HG03159 (cell line): Measurements from ENCODE around the gene SIM1.

Experiments used
- ATAC-seq: cut with Tn5 transposase; IDR thresholded peaks from one replicate; pipeline ENCODE4 v1.9.1; 2021; ENCODE audit warnings: mild to moderate bottlenecking, moderate library complexity; ENCODE audit not compliant: unreplicated experiment

The SIM1 gene

GRCh38 chr6:100433726-100434435, 30.8 kb downstream of the SIM1 start:
- no peak for ATAC-seq

- ATAC-seq, result no peak
Measured at GRCh38 chr6:100432136-100432535, 32.6 kb downstream of the SIM1 start.

DNA sequence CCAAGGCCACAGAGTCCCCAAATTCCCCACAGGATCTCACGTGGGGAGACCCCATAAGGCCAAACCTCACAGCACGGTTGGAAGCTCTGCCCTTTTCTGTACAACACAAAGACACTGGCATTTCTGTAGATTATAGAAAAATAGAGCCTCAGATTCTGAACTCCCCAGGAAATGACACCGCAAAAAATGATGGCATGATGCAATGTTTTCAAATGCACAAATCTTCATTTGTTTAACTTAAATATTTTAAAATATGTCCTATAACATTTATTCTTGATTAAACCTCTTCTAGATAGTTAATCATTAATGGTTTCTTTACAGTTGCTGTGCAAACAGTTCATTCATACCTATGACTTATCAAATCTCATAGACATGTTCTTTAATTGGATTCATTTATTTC, 33.8 kb downstream of the SIM1 start:
- ATAC-seq, result no peak

DNA sequence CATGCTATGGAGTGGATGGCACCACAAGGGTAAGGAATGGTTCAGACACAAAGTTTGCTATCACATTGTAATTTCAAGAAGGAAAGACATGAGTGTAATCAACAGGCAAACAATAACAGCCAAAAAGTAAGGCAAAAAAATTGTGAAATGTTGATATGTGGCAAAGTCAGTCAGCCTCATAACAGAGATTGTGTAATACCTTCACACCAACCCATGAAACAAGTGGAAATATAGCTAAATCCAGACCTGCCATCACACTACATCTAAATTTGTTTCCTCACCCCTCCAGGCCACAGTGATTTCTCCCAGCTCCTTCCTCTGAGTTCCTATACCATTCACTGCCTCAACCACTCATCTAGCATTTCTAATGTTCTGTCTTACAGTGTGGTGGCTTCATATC, 37.3 kb downstream of the SIM1 start:
- ATAC-seq, result no peak

GRCh38 chr6:100426744-100427338, 37.9 kb downstream of the SIM1 start:
- ATAC-seq, result no peak

- ATAC-seq, result no peak
Measured at GRCh38 chr6:100426241-100426640, 38.5 kb downstream of the SIM1 start.

DNA sequence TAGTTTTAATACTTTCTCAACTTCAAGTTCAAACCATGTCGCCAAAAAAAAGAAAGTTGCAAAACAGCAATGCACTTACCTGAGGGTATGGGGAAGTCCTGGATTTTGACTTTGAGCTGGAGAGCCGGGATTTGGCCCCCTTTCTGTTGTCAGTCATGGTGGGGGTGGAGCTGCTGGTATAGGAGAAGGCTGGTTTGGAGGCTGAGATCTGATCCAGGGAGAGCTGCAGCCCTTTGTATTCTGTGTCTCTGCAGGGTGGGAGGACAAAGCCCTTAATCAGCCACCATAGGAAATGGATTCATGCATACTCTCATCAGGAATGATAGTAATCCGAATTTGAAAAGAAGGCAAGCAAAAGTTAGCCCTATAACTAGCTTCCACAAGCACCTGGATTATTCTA, 44.0 kb downstream of the SIM1 start:
- ATAC-seq, result no peak

DNA sequence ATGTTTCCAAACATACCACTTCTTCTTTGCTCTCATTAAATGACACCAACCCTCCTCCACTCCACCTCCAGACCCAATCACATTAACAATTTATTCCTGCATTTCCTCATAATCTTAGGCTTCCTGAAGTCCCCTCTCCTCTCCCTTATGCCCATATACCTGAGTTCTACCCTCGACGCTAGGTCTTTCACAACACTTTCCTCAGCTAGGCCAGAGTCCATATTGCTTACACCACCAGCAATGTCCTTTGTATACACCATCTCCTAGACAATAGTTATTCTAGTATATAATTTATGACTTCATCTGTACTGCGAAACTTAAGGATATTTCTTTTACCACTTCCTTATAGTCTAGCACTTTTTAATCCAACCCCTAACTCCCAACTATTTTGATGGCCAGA, 47.7 kb downstream of the SIM1 start:
- ATAC-seq, result no peak

- no peak for ATAC-seq
Measured at GRCh38 chr6:100415768-100416167, 49.0 kb downstream of the SIM1 start.

DNA sequence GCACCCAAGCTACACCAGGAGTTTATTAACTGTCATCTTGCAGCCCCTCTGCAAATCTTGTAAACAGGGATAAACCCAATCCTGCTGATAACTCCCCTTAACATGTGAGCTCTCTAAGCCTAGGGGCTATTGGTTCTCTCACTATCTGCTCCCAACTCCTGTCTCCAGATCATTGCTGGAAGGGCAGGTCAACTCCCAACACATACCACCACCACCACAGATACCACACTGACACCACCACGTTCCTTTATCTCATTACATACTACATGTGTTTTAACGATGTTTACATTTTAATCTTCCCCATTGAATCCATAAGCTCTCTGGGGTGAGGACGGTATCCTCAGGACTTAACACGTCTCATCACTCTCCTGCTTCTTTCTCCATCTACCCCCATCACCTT, 51.8 kb downstream of the SIM1 start:
- no peak for ATAC-seq

- no peak for ATAC-seq
Measured at GRCh38 chr6:100404051-100404450, 60.7 kb downstream of the SIM1 start.

GRCh38 chr6:100393493-100393892, 71.2 kb downstream of the SIM1 start:
- no peak for ATAC-seq

DNA sequence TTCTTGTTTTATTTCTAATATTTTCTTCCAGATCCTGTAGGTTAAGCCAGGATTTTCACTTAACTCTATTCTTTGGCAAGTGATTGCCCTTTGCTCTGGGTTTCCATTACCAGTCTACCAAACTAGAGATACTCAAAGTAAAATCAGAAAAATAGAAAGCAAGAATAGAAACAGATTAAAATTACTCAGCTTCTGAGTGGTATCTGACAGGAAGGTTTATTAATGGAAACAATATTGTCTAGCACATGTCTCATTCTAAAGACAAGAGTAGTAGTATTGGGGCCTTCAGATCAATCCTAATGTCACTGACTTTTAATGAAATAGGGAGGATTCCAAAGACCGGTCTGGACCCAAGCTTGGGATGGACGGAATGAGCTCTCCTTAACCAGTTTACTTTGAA, 72.3 kb downstream of the SIM1 start:
- no peak for ATAC-seq

DNA sequence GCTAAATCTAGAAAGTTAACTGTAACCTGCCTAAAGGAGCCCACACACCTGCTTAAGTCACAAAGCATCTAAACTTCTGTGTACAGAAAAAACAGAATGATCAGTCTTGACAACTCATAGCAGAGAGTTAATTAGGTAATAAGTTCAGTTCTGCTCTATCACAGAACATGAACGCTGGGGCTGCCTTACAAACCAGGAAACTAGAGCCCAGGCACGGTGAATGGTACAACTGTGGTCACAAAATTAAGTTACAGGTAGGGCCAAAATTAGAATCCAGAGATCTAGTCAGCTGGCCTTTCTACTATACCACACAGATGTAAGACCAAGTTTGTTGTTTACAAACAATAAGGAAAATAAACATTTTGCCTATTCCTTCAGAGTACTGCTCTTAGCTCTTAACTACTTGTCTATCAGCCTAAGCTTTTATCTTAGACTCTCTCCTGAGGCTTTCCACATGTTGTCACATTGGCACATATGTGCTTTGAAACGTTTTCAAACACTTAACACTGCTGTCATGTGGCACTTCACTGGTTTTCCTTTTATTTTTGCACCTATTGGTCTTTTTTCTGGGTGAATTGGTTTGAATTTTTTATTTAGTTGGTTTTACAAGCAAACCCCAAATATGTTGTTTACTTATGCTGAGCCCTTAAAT, 75.7 kb downstream of the SIM1 start:
- no peak for ATAC-seq

DNA sequence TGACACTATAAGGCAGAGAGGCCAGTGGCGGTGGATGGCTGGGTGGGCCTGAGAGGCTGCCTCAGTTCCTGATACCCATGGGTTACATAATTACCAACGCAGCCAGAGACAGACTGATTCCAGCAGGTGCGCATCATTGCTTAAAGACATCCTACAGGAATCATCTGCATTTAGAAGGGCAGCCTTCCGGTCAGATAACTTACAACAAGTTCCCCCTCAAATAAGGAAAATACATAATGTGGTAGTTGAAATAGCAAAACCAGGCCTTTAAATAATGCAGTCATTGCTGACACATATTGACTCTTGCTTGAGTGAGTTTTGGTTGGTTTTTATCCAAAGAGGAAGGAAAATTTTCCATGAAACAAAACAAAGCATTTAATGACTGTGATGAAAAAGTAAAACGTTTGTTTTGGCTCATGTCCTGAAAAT, 81.9 kb downstream of the SIM1 start:
- no peak for ATAC-seq

- ATAC-seq, result no peak
Measured at GRCh38 chr6:100382031-100382430, 82.7 kb downstream of the SIM1 start.

- no peak for ATAC-seq
Measured at GRCh38 chr6:100381111-100381510, 83.6 kb downstream of the SIM1 start.

DNA sequence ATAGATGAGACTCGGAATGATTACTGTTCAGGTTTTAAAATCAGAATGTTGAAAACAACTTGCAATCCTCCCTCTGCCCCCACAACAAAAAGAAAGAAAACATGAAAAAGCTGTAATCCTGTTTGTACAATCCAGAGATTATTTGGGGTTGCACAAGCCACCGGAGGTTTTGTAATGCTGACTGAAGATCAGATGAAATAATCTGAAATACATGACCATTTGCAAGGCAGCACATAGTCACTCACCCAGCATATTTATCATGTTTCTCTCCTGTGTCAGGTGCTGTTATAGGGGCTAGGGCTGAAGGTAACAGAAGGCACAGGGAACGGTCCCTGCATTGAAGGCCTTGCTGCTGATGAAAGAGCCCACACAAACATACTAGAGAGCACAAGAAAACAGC, 85.3 kb downstream of the SIM1 start:
- no peak for ATAC-seq

- no peak for ATAC-seq
Measured at GRCh38 chr6:100378576-100378975, 86.1 kb downstream of the SIM1 start.

DNA sequence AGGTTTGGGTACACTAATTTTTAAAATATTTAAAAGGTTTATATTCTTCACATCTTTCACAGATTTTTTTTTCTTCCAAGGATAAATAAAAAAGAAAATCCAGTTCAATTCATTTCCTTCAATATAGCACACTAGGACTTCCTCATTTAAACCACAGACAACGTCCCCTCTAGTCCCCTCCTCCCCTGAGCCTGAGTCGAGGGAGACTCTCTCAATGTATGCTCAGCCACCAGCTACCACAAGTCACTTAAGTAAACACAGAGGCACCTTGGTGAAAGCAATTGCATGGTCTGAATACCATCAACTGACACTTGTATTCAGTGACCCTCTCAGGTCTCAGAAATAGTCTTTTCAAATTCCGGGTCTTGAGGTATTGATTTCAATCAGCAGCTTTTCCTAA, 88.6 kb downstream of the SIM1 start:
- peak; percentile 71 for ATAC-seq

- no peak for ATAC-seq
Measured at GRCh38 chr6:100372326-100373091, 92.2 kb downstream of the SIM1 start.

DNA sequence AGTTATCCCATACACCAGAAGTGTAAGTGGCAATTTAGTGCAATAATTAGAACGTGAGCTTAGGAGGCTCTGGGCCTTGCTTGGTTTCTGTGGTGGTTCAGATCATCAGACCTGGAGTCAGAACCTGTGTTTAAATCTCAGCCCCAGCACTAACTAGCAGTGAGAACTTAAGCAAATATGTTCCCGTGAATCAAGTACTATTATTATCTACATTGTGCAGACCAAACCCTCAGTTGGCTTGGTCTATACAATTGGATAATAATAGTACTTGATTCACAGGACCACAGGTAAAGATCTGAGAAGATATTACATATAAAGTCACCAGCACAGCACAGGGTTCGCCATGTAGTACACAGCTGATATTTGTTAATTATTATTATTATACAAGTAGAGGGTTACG, 93.1 kb downstream of the SIM1 start:
- ATAC-seq, result no peak
